ENCODE results near the gene SLC26A6. TPM values are rescaled to one million over a fixed set of nuclear protein-coding genes. Genes with fewer than 3 reads are reported as not detected.
A peak's percentile ranks its signal among the peaks of the same experiment; 100 is the strongest.

SLC26A6 gene
- total and polyA plus RNA-seq, 2 of the 13 experiments (the other 11 are each of a cell fraction or from before 2014, with no cell fraction given), result 40.7 to 184 TPM

DNA sequence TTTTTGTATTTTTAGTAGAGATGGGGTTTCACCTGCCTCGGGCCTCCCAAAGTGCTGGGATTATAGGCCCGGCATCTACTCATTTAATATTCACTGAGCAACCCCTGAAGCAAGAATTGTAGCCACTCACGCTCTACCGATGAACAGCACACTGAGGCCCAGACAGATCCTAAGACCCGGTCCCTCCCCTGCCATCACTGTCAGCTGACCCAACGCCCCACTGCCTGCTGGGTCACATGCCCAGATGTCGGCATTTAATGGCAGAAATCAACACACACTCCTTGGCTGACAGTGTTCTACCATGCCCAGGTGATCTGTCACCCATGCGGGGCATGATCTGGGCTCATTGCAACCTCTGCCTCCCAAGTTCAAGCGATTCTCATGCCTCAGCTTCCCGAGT, 10.5 kb downstream of the SLC26A6 start (continued):
- TF ChIP-seq ZNF616 (CRISPR knock-in tag; IDR thresholded peaks at IDR 0.05; ENCODE audit: low read depth), result no peak
- TF ChIP-seq KMT2B (CRISPR knock-in tag; IDR thresholded peaks at IDR 0.05), result no peak
- TF ChIP-seq, protein P1, sequence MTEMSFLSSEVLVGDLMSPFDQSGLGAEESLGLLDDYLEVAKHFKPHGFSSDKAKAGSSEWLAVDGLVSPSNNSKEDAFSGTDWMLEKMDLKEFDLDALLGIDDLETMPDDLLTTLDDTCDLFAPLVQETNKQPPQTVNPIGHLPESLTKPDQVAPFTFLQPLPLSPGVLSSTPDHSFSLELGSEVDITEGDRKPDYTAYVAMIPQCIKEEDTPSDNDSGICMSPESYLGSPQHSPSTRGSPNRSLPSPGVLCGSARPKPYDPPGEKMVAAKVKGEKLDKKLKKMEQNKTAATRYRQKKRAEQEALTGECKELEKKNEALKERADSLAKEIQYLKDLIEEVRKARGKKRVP (CRISPR knock-in tag; IDR thresholded peaks at IDR 0.05), result no peak
- TF ChIP-seq MAFF (IDR thresholded peaks at IDR 0.05; ENCODE audit: low read depth, low read length), result no peak
- no peak for TF ChIP-seq NFYB (CRISPR knock-in tag; IDR thresholded peaks at IDR 0.05)
- TF ChIP-seq, protein P2, sequence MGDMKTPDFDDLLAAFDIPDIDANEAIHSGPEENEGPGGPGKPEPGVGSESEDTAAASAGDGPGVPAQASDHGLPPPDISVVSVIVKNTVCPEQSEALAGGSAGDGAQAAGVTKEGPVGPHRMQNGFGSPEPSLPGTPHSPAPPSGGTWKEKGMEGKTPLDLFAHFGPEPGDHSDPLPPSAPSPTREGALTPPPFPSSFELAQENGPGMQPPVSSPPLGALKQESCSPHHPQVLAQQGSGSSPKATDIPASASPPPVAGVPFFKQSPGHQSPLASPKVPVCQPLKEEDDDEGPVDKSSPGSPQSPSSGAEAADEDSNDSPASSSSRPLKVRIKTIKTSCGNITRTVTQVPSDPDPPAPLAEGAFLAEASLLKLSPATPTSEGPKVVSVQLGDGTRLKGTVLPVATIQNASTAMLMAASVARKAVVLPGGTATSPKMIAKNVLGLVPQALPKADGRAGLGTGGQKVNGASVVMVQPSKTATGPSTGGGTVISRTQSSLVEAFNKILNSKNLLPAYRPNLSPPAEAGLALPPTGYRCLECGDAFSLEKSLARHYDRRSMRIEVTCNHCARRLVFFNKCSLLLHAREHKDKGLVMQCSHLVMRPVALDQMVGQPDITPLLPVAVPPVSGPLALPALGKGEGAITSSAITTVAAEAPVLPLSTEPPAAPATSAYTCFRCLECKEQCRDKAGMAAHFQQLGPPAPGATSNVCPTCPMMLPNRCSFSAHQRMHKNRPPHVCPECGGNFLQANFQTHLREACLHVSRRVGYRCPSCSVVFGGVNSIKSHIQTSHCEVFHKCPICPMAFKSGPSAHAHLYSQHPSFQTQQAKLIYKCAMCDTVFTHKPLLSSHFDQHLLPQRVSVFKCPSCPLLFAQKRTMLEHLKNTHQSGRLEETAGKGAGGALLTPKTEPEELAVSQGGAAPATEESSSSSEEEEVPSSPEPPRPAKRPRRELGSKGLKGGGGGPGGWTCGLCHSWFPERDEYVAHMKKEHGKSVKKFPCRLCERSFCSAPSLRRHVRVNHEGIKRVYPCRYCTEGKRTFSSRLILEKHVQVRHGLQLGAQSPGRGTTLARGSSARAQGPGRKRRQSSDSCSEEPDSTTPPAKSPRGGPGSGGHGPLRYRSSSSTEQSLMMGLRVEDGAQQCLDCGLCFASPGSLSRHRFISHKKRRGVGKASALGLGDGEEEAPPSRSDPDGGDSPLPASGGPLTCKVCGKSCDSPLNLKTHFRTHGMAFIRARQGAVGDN (CRISPR knock-in tag; IDR thresholded peaks at IDR 0.05), result peak; percentile 7; the same call in 1 of the 2 replicates
- no peak for TF ChIP-seq ZNF703 (CRISPR knock-in tag; IDR thresholded peaks at IDR 0.05; ENCODE audit: borderline replicate concordance)
- TF ChIP-seq, protein P3, sequence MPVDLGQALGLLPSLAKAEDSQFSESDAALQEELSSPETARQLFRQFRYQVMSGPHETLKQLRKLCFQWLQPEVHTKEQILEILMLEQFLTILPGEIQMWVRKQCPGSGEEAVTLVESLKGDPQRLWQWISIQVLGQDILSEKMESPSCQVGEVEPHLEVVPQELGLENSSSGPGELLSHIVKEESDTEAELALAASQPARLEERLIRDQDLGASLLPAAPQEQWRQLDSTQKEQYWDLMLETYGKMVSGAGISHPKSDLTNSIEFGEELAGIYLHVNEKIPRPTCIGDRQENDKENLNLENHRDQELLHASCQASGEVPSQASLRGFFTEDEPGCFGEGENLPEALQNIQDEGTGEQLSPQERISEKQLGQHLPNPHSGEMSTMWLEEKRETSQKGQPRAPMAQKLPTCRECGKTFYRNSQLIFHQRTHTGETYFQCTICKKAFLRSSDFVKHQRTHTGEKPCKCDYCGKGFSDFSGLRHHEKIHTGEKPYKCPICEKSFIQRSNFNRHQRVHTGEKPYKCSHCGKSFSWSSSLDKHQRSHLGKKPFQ (CRISPR knock-in tag; IDR thresholded peaks at IDR 0.05; ENCODE audit: insufficient replicate concordance), result no peak
- no peak for TF ChIP-seq ZNF484 (CRISPR knock-in tag; IDR thresholded peaks at IDR 0.05; ENCODE audit: borderline replicate concordance, low read depth)
- TF ChIP-seq, protein P4, sequence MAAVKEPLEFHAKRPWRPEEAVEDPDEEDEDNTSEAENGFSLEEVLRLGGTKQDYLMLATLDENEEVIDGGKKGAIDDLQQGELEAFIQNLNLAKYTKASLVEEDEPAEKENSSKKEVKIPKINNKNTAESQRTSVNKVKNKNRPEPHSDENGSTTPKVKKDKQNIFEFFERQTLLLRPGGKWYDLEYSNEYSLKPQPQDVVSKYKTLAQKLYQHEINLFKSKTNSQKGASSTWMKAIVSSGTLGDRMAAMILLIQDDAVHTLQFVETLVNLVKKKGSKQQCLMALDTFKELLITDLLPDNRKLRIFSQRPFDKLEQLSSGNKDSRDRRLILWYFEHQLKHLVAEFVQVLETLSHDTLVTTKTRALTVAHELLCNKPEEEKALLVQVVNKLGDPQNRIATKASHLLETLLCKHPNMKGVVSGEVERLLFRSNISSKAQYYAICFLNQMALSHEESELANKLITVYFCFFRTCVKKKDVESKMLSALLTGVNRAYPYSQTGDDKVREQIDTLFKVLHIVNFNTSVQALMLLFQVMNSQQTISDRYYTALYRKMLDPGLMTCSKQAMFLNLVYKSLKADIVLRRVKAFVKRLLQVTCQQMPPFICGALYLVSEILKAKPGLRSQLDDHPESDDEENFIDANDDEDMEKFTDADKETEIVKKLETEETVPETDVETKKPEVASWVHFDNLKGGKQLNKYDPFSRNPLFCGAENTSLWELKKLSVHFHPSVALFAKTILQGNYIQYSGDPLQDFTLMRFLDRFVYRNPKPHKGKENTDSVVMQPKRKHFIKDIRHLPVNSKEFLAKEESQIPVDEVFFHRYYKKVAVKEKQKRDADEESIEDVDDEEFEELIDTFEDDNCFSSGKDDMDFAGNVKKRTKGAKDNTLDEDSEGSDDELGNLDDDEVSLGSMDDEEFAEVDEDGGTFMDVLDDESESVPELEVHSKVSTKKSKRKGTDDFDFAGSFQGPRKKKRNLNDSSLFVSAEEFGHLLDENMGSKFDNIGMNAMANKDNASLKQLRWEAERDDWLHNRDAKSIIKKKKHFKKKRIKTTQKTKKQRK (IDR thresholded peaks at IDR 0.05; ENCODE audit: low read length), result no peak
- no peak for TF ChIP-seq ZNF792 (CRISPR knock-in tag; IDR thresholded peaks at IDR 0.05)
- TF ChIP-seq EEA1 (CRISPR knock-in tag; IDR thresholded peaks at IDR 0.05; ENCODE audit: borderline replicate concordance), result 0 out of 2 replicates have a peak, but pooled peaks have one; percentile 28
- no peak for TF ChIP-seq ZFP90 (CRISPR knock-in tag; IDR thresholded peaks at IDR 0.05; ENCODE audit: borderline replicate concordance)
- TF ChIP-seq PPARG (CRISPR knock-in tag; conservative IDR thresholded peaks at IDR 0.05), result no peak
- TF ChIP-seq, protein P5, sequence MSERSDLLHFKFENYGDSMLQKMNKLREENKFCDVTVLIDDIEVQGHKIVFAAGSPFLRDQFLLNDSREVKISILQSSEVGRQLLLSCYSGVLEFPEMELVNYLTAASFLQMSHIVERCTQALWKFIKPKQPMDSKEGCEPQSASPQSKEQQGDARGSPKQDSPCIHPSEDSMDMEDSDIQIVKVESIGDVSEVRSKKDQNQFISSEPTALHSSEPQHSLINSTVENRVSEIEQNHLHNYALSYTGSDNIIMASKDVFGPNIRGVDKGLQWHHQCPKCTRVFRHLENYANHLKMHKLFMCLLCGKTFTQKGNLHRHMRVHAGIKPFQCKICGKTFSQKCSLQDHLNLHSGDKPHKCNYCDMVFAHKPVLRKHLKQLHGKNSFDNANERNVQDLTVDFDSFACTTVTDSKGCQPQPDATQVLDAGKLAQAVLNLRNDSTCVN (CRISPR knock-in tag; IDR thresholded peaks at IDR 0.05; ENCODE audit: borderline replicate concordance), result no peak
- no peak for TF ChIP-seq POGZ (CRISPR knock-in tag; IDR thresholded peaks at IDR 0.05)
- TF ChIP-seq KDM4B (CRISPR knock-in tag; IDR thresholded peaks at IDR 0.05), result no peak
- no peak for TF ChIP-seq NFRKB (IDR thresholded peaks at IDR 0.05)

Data from HepG2 (cell line).